PC-9 (cell line): ENCODE results near the gene DBH. TPM values are rescaled to one million over a fixed set of nuclear protein-coding genes. Genes with fewer than 3 reads are reported as not detected.

Experiments used
- BruUV-seq: library from RNA; stranded (reverse); fragments of 400-500 nt; replicated peaks from 2 replicates; lab custom pipeline; 2021; lab: Mats Ljungman, UMichigan
- CTCF ChIA-PET: fragments of 300-600 bp; sonication (Branson Sonifier 250); formaldehyde crosslinking; loops from one replicate; lab custom pipeline; 2022; ENCODE audit warnings: antibody characterized with exemption; lab: Charles Lee
- POLR2A ChIA-PET: fragments of 300-600 bp; sonication (Branson Sonifier 250); formaldehyde crosslinking; loops from one replicate; lab custom pipeline; 2022; ENCODE audit warnings: antibody characterized with exemption; ENCODE audit not compliant: unreplicated experiment; lab: Charles Lee
- DNase-seq, 2 experiments: peaks; one replicate each; pipeline versions ENCODE4 v3.0.0 to v3.0.0-alpha.2; 2015 to 2022; ENCODE audit warnings: mixed read lengths in 1 of 2
- H2AFZ ChIP-seq: fragments of 200-600 bp; sonication (generic); 2 replicates; pipeline ENCODE4 v1.8.1; 2017; ENCODE audit warnings: antibody characterized with exemption
- H3F3A ChIP-seq: fragments of 200-600 bp; sonication (generic); 2 replicates; pipeline ENCODE4 v1.8.1; 2017; ENCODE audit warnings: antibody characterized with exemption, mild to moderate bottlenecking, low read depth; ENCODE audit not compliant: insufficient read depth
- H3K27ac ChIP-seq: fragments of 200-600 bp; sonication (generic); 2 replicates; pipeline ENCODE4 v1.6.1; 2016; ENCODE audit warnings: mixed run types
- H3K27me3 ChIP-seq: fragments of 200-600 bp; sonication (generic); 2 replicates; pipeline ENCODE4 v1.6.1; 2016; ENCODE audit warnings: low read depth, mixed run types; ENCODE audit not compliant: insufficient read depth
- H3K36me3 ChIP-seq: fragments of 200-600 bp; sonication (generic); 2 replicates; pipeline ENCODE4 v1.6.1; 2016; ENCODE audit warnings: low read depth, mixed run types
- H3K4me1 ChIP-seq: fragments of 200-600 bp; sonication (generic); replicated peaks from 2 replicates; pipeline ENCODE4 v1.6.1; 2016; ENCODE audit warnings: mixed run types; ENCODE audit not compliant: insufficient read depth
- H3K4me2 ChIP-seq: fragments of 200-600 bp; sonication (generic); 2 replicates; pipeline ENCODE4 v1.6.1; 2017; ENCODE audit warnings: mixed run types
- H3K4me3 ChIP-seq: fragments of 200-600 bp; sonication (generic); 2 replicates; pipeline ENCODE4 v1.6.1; 2016; ENCODE audit warnings: mixed run types
- H3K79me2 ChIP-seq: fragments of 200-600 bp; sonication (generic); 2 replicates; pipeline ENCODE4 v1.6.1; 2017; ENCODE audit warnings: low read depth, mixed run types
- H3K9me2 ChIP-seq: fragments of 200-600 bp; sonication (generic); 2 replicates; pipeline ENCODE4 v1.8.1; 2017; ENCODE audit warnings: mild to moderate bottlenecking; ENCODE audit not compliant: insufficient read depth
- H3K9me3 ChIP-seq: fragments of 200-600 bp; sonication (generic); 2 replicates; pipeline ENCODE4 v1.8.1; 2016; ENCODE audit warnings: low read depth; ENCODE audit not compliant: insufficient read depth
- H4K20me1 ChIP-seq: fragments of 200-600 bp; sonication (generic); 2 replicates; pipeline ENCODE4 v1.8.1; 2017; ENCODE audit not compliant: insufficient read depth
- CTCF ChIP-seq: fragments of 200-600 bp; sonication (generic); conservative IDR thresholded peaks from 2 replicates; pipeline ENCODE4 v1.6.1; 2017; ENCODE audit warnings: mixed run types, antibody characterized with exemption, mild to moderate bottlenecking, moderate library complexity
- EZH2 ChIP-seq: fragments of 200-600 bp; sonication (generic); IDR thresholded peaks from 2 replicates; pipeline ENCODE4 v1.8.0; 2017; ENCODE audit warnings: antibody characterized with exemption, low read depth
- intact Hi-C: fragments of 100-400 bp; cut with micrococcal nuclease; formaldehyde crosslinking; loops from one replicate; pipeline ENCODE4 v1.10.0; 2022; ENCODE audit not compliant: unreplicated experiment
- total RNA-seq: library from RNA; stranded (reverse); gene quantifications from 2 replicates; pipeline ENCODE4 v1.2.3, GENCODE V29; 2021

Gene DBH
- total RNA-seq, 1 experiment from 2014 or later: not detected

DNA sequence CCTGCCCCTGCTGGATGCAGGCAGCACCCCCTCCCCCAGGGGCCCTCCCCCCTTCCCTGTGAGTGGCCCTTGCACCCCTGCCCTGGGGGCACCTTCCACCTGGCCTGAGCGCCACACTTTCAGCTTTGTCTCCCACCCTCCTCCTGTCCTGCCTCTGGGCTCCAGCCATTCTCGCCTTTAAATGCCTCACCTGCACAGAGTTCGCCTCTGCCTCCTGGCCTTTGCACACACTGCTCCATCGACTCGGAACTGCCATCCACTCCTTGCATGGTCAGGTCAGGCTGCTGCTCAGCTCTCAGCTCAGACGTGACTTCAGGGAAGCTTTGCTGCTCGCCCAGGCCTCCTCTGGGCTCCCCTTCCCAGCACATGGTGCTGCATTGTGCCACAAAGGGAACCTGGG is 37.2 kb upstream of the DBH start:
- CTCF ChIA-PET: no interaction called here
- intact Hi-C loops: no loop called here
- no peak overlapping the region for H3K4me2 ChIP-seq

DNA sequence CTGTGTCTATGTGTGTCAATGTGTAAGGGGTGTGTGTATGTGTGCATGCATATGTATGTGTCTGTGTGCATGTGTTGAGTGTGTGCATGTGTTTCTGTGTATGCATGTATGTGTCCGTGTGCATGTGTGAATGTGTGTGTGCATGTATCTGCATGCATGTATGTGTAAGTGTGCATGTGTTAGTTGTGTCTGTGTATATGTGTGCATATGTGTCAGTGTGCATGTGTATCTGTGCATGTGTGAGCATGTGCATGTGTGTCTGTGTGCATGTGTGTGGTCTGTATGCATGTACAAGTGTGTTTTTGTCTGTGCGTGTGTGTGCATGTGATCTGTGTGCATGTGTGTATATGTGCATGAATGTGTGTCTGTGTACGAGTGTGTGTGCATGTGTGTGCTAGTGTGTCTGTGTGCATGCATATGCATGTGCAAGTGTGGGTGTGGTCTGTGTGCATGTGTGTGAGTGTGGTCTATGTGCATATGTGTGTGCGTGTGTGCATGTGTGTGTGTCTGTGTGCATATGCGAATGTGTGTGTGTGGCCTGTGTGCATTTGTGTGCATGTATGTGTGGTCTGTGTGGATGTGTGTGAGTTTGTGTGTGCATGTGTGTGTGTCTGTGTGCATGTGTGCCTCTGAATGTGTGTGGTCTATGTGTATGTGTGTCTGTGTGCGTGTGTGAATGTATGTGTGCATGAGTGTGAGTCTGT is 36.5 kb upstream of the DBH start:
- Histone ChIP-seq H3F3A (peaks cover 6% of the 10 kb centered on the region; the same call in 1 of the 2 replicates), H4K20me1 (no peaks in the 10 kb centered on the region), H3K9me3 (peaks cover 6% of the 10 kb centered on the region; the same call in 1 of the 2 replicates), H3K36me3 (no peaks in the 10 kb centered on the region), H2AFZ (no peak overlapping the region), H3K4me1 (no peaks in the 10 kb centered on the region), H3K27me3 (peaks cover 93% of the 10 kb centered on the region), H3K9me2 (no peaks in the 10 kb centered on the region), H3K79me2 (no peaks in the 10 kb centered on the region), H3K4me2 (no peak overlapping the region), H3K4me3 (no peak overlapping the region), H3K27ac (no peak overlapping the region)
- POLR2A ChIA-PET: no interaction called here
- CTCF ChIA-PET: no interaction called here
- DNase-seq: no peak
- BruUV-seq: no TSS peak
- TF ChIP-seq EZH2 (no peak), CTCF (no peak)
- intact Hi-C loops: no loop called here

More for the DNA sequence above, 37.2 kb upstream of the DBH start:
- no peak overlapping the region for H3K27ac ChIP-seq
- no peaks in the 10 kb centered on the region for H3K9me2 ChIP-seq
- H4K20me1 ChIP-seq: no peaks in the 10 kb centered on the region
- H3K4me3 ChIP-seq: no peak overlapping the region
- H2AFZ ChIP-seq: no peak overlapping the region
- DNase-seq: no peak
- peaks cover 6% of the 10 kb centered on the region; the same call in 1 of the 2 replicates for H3F3A ChIP-seq
- peaks cover 6% of the 10 kb centered on the region; the same call in 1 of the 2 replicates for H3K9me3 ChIP-seq
- TF ChIP-seq CTCF (no peak), EZH2 (no peak)
- BruUV-seq: no TSS peak
- no peaks in the 10 kb centered on the region for H3K79me2 ChIP-seq
- H3K36me3 ChIP-seq: no peaks in the 10 kb centered on the region
- POLR2A ChIA-PET: no interaction called here
- no peaks in the 10 kb centered on the region for H3K4me1 ChIP-seq
- H3K27me3 ChIP-seq: peaks cover 93% of the 10 kb centered on the region

DNA sequence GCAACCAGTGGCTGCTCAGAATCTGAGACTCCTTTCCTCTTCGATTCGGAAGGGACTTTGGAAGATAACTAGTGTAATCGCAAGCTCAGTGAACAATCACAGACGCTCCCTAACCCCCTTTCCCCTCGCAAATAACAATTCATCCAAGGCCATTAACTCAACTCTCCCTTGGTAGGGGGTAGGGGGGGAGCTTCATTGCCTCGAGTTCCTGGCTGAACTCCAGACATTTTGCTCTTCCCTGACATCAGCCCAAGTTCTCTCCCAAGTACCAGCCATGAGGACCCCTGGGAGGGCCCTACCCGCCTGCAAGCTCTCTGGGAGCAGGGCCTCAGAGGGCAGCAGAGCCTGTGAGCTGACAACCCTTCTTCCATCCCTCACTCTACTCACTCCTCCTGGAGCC is 35.4 kb upstream of the DBH start:
- Histone ChIP-seq H3K27ac (no peak overlapping the region), H3K4me3 (no peak overlapping the region), H3K9me3 (peaks cover 6% of the 10 kb centered on the region; the same call in 1 of the 2 replicates), H4K20me1 (no peaks in the 10 kb centered on the region), H2AFZ (no peak overlapping the region), H3K4me1 (no peaks in the 10 kb centered on the region), H3K36me3 (no peaks in the 10 kb centered on the region), H3K79me2 (no peaks in the 10 kb centered on the region), H3K4me2 (no peak overlapping the region), H3K9me2 (no peaks in the 10 kb centered on the region), H3K27me3 (peaks cover 93% of the 10 kb centered on the region), H3F3A (peaks cover 6% of the 10 kb centered on the region; the same call in 1 of the 2 replicates)
- ChIA-PET CTCF (no interaction called here), POLR2A (no interaction called here)
- no peak for DNase-seq
- TF ChIP-seq EZH2: no peak
- no peak for TF ChIP-seq CTCF
- intact Hi-C loops: no loop called here
- no TSS peak for BruUV-seq
